HepG2 (cell line): ENCODE results near the gene TTLL8.

ENCODE experiments used
- AGO1 ChIP-seq: fragments of 200-400 bp; formaldehyde crosslinking; IDR thresholded peaks from 2 replicates; pipeline ENCODE4 v1.6.1; 2017; ENCODE audit warnings: mild to moderate bottlenecking, low read depth, low read length, moderate library complexity; ENCODE audit not compliant: poor library complexity, severe bottlenecking
- BCLAF1 ChIP-seq: fragments of 450-650 bp; IDR thresholded peaks from 2 replicates; pipeline ENCODE4 v1.6.1; 2017; ENCODE audit warnings: mild to moderate bottlenecking
- CTCF ChIP-seq: sonication (generic); formaldehyde crosslinking; IDR thresholded peaks from 2 replicates; pipeline ENCODE4 v1.5.0; 2020; ENCODE audit warnings: mild to moderate bottlenecking, missing genetic modification reagents, moderate library complexity
- HOXA3 ChIP-seq: sonication (generic); formaldehyde crosslinking; IDR thresholded peaks from 2 replicates; pipeline ENCODE4 v1.5.0; 2020; ENCODE audit warnings: missing genetic modification reagents
- JUND ChIP-seq: sonication (generic); formaldehyde crosslinking; IDR thresholded peaks from 2 replicates; pipeline ENCODE4 v1.8.0; 2022; ENCODE audit warnings: mild to moderate bottlenecking, missing genetic modification reagents
- POLR2A ChIP-seq, 2 experiments: IDR thresholded peaks; 2 replicates each; pipeline ENCODE4 v1.6.1; 2011; ENCODE audit warnings: low read depth in 2 of 2, low read length in 2 of 2, mild to moderate bottlenecking in 1 of 2, moderate library complexity in 1 of 2; ENCODE audit not compliant: insufficient read depth in 1 of 2
- THYN1 ChIP-seq: sonication (generic); formaldehyde crosslinking; IDR thresholded peaks from 2 replicates; pipeline ENCODE4 v1.8.1; 2023; ENCODE audit warnings: low read depth, mild to moderate bottlenecking, moderate library complexity, missing genetic modification reagents, borderline replicate concordance
- ZNF33A ChIP-seq: sonication (generic); formaldehyde crosslinking; IDR thresholded peaks from 2 replicates; pipeline ENCODE4 v1.5.1; 2020; ENCODE audit warnings: missing genetic modification reagents, mild to moderate bottlenecking, moderate library complexity, borderline replicate concordance
- ZNF792 ChIP-seq: IDR thresholded peaks from 2 replicates; pipeline ENCODE4 v1.6.1; 2016
- TF ChIP-seq, protein P1 (sequence below): sonication (generic); formaldehyde crosslinking; IDR thresholded peaks from 2 replicates; pipeline ENCODE4 v1.4.0; 2020; ENCODE audit warnings: missing genetic modification reagents, borderline replicate concordance

DNA sequence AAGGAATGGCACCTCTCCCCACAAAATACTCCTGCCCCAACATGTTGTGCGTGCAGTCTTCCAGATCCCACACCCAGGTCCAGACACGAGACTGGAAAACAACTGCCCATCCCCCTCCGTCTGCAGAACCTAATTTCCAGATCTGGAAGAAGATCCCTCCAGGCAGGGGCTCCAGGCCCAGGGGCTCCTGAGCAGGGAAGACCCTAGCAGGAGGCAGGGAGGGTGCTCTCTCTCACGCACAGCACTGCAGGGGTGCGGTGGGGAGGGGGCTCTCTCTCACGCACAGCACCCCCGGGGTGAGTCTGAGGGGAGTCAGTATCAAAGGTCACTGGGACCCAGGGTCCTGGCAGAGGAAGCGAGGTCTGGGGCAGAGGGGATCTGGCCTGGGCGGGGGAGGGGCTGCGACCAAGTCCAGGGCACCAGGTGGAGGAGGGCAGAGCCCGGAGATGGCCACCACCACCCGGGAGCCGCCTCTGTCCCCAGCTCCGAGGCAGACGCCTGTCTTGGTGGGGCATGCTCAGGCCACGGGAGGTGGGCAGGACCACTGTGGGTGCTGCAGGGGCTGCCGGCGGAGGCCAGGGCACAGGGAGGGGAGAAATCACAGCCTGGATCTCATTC, 25.5 kb upstream of the TTLL8 start:
- TF ChIP-seq HOXA3 (no peak), THYN1 (no peak), ZNF33A (CRISPR knock-in tag) (no peak), POLR2A (IDR thresholded peaks at IDR 0.05; ENCODE audit: insufficient read depth in 1 of 2, low read depth in 2 of 2, low read length in 2 of 2) (no peak), CTCF (CRISPR knock-in tag) (no peak), ZNF792 (CRISPR knock-in tag) (no peak), JUND (CRISPR knock-in tag) (no peak), AGO1 (no peak), BCLAF1 (no peak)
- TF ChIP-seq, protein P1, sequence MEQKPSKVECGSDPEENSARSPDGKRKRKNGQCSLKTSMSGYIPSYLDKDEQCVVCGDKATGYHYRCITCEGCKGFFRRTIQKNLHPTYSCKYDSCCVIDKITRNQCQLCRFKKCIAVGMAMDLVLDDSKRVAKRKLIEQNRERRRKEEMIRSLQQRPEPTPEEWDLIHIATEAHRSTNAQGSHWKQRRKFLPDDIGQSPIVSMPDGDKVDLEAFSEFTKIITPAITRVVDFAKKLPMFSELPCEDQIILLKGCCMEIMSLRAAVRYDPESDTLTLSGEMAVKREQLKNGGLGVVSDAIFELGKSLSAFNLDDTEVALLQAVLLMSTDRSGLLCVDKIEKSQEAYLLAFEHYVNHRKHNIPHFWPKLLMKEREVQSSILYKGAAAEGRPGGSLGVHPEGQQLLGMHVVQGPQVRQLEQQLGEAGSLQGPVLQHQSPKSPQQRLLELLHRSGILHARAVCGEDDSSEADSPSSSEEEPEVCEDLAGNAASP (CRISPR knock-in tag) = no peak
